ENCODE data around the gene PPFIA1. TPM values are rescaled to one million over a fixed set of nuclear protein-coding genes. Genes with fewer than 3 reads are reported as not detected.

The PPFIA1 gene
- total RNA-seq, 4 donors from 2014 or later: 21.0 to 34.7 (median 29.8) TPM

DNA sequence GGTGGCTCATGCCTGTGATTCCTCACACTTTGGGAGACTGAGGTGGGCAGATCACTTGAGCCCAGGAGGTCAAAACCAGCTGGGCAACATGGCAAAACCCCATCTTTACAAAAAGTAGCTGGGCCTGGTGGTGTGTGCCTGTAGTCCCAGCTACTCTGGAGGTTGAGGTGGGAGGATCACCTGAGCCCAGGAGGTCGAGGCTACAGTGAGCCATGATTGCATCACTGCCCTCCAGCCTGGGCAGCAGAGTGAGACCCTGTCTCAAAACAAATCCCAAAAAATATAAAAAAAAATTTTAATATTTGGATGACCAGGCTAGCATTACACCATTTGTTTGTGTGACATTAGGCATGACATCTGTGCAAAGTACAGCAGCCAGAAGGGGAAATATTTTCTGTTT, 78.1 kb downstream of the PPFIA1 start:
- H3K27me3 ChIP-seq: no peaks in the 10 kb centered on the region
- H3K36me3 ChIP-seq: peaks cover 0 to 97% (median 22%) of the 10 kb centered on the region in 3 donors
- intact Hi-C loops (cut with DNase I): no loop called here
- H3K27ac ChIP-seq: no peak overlapping the region
- H3K4me3 ChIP-seq: no peak overlapping the region
- peaks cover 0 to 10% (median 0%) of the 10 kb centered on the region in 3 donors for H3K4me1 ChIP-seq
- H3K9me3 ChIP-seq: no peaks in the 10 kb centered on the region
- 50 to 86% methylated on average over 1 of the region's 1 CpG for WGBS, 2 donors
- DNase-seq: no peak
- TF ChIP-seq POLR2A (IDR thresholded peaks at IDR 0.05) (no peak), CTCF (IDR thresholded peaks at IDR 0.05) (no peak)

DNA sequence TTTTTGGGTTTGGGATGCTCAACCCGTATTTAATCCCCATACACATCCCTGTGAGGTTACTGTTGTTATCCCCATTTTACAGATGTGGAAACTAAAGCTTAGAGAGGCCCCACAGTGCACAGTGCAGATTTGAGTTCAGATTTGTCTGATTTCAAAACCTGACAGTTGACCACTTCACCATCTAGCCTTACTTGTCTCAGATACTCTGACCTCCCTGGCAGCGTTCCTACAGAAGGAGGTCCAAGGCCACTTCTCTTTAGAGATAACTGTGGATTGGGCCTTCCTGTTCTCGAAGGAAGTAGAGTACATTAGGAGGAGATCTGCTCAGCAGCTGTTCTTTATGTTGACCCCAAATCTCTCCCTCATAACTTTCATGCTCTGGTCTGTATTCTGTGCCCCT, 81.2 kb downstream of the PPFIA1 start:
- whole genome bisulfite sequencing, 2 donors: 75 to 89% methylated on average over 3 of the region's 3 CpGs
- no peak for DNase-seq
- H3K27ac ChIP-seq: no peak overlapping the region
- H3K9me3 ChIP-seq: no peaks in the 10 kb centered on the region
- no peaks in the 10 kb centered on the region for H3K27me3 ChIP-seq
- intact Hi-C loops (cut with DNase I): no loop called here
- TF ChIP-seq POLR2A (IDR thresholded peaks at IDR 0.05) (no peak), CTCF (IDR thresholded peaks at IDR 0.05) (no peak)
- H3K4me3 ChIP-seq: no peak overlapping the region
- H3K4me1 ChIP-seq: no peaks in the 10 kb centered on the region
- peaks cover 15 to 99% (median 28%) of the 10 kb centered on the region in 3 donors for H3K36me3 ChIP-seq

GRCh38 chr11:70352100-70352499, 81.6 kb downstream of the PPFIA1 start:
- no peak for DNase-seq
- intact Hi-C loops (cut with DNase I): no loop called here
- Histone ChIP-seq H3K27me3 (no peaks in the 10 kb centered on the region), H3K4me1 (no peaks in the 10 kb centered on the region), H3K36me3 (peaks cover 19 to 99% (median 31%) of the 10 kb centered on the region in 3 donors), H3K27ac (no peak overlapping the region), H3K9me3 (no peaks in the 10 kb centered on the region), H3K4me3 (no peak overlapping the region)
- WGBS, 2 donors: 88 to 100% methylated on average over 1 of the region's 1 CpG
- TF ChIP-seq CTCF (IDR thresholded peaks at IDR 0.05): no peak
- no peak for TF ChIP-seq POLR2A (IDR thresholded peaks at IDR 0.05)

- TF ChIP-seq CTCF (IDR thresholded peaks at IDR 0.05) (no peak), POLR2A (IDR thresholded peaks at IDR 0.05) (no peak)
- no peak overlapping the region for H3K4me3 ChIP-seq
- intact Hi-C loops (cut with DNase I): no loop called here
- no peaks in the 10 kb centered on the region for H3K9me3 ChIP-seq
- H3K4me1 ChIP-seq: no peaks in the 10 kb centered on the region
- no peaks in the 10 kb centered on the region for H3K27me3 ChIP-seq
- H3K36me3 ChIP-seq: peaks cover 19 to 99% (median 31%) of the 10 kb centered on the region in 3 donors
- 77 to 87% methylated on average over 8 to 13 of the region's 19 CpGs for WGBS, 2 donors
- H3K27ac ChIP-seq: no peak overlapping the region
- no peak for DNase-seq
These were observed 82.1 kb downstream of the PPFIA1 start for GRCh38 chr11:70352601-70353000.

- DNase-seq: no peak
- H3K27me3 ChIP-seq: no peaks in the 10 kb centered on the region
- no peak overlapping the region for H3K27ac ChIP-seq
- H3K4me3 ChIP-seq: no peak overlapping the region
- no peaks in the 10 kb centered on the region for H3K9me3 ChIP-seq
- peaks cover 19 to 99% (median 27%) of the 10 kb centered on the region in 3 donors for H3K36me3 ChIP-seq
- intact Hi-C loops (cut with DNase I): no loop called here
- 86 to 95% methylated on average over 2 of the region's 2 CpGs for WGBS, 2 donors
- TF ChIP-seq POLR2A (IDR thresholded peaks at IDR 0.05): no peak
- no peak for TF ChIP-seq CTCF (IDR thresholded peaks at IDR 0.05)
- no peaks in the 10 kb centered on the region for H3K4me1 ChIP-seq
These were observed 82.8 kb downstream of the PPFIA1 start for GRCh38 chr11:70353329-70353728.

Data from esophagus squamous epithelium (tissue), 5 donors.